ENCODE data around the gene KRT77. TPM values are rescaled to one million over a fixed set of nuclear protein-coding genes. Genes with fewer than 3 reads are reported as not detected.

Gene KRT77
- polyA plus RNA-seq, 4 donors, result 0.01 to 0.86 TPM; not detected in 2

DNA sequence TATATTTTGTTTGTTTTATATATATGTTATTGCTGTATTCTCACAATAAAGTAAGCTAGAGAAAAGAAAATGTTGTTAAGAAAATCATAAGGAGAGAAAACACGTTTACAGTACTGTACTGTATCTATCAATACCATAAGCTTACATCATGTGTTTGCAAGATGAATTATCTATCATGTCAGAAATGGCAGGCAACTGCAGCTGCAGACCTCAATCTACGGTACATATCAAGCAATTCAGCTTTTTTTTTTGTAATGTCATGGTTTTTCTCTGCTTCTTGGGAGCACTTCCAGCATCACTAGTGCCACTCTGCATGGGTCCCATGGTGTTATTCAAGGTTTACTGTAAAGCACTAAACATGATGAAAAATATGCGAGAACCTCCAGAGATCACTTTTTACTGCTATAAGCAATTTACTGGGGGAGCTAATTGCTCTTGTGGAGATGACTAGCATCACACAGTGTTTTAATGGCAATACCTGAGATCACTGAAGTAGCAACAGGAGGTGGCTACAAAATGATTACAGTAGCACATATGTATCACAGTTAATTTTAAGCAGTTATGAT is 42.3 kb downstream of the KRT77 start:
- FAIRE-seq, result no peak
- WGBS, 3 donors, result 80 to 81% (median 81%) methylated on average over 3 of the region's 3 CpGs

DNA sequence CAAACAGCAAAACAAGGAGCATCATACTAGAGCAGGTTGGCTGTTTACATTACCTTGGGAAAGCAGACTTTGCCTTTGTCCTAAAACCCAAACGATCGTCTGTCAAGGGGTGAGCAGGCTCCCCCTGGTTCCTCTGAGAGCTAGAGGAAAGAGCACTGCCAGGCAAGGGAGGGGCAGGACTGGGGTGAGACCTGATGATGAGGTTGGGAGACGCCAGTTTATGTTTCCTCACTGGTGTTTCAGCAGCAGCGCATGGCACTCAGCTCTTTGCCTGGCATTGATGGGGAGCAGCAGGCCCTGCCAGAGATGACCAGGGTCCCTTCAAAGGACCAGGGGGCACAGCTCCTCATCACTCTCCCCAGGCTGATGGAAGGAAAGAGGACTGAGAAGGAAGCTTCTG is 43.4 kb downstream of the KRT77 start:
- H3K9me3 ChIP-seq (ENCODE audit: control insufficient read depth in 2 of 2, insufficient read depth in 1 of 2, low read depth in 1 of 2, low read length in 1 of 2), result no peaks in the 10 kb centered on the region
- no peaks in the 10 kb centered on the region for H3K27me3 ChIP-seq (ENCODE audit: control insufficient read depth in 3 of 3, insufficient read depth in 3 of 3, low read length in 3 of 3)
- WGBS, 3 donors, result 48 to 58% (median 50%) methylated on average over 4 of the region's 4 CpGs
- no peak overlapping the region for H3K27ac ChIP-seq (ENCODE audit: low read depth in 1 of 3, low read length in 2 of 3)
- DNase-seq, result no peak
- FAIRE-seq, result no peak
- no peaks in the 10 kb centered on the region for H3K36me3 ChIP-seq (ENCODE audit: control insufficient read depth in 3 of 3, insufficient read depth in 2 of 3, low read depth in 1 of 3, low read length in 3 of 3)
- no peak overlapping the region for H3K4me3 ChIP-seq (ENCODE audit: low read depth in 1 of 3, low read length in 3 of 3)
- H3K4me1 ChIP-seq (ENCODE audit: control insufficient read depth in 3 of 3, insufficient read depth in 2 of 3, low read depth in 1 of 3, low read length in 2 of 3), result peaks cover 0 to 42% (median 20%) of the 10 kb centered on the region in 3 donors

More for the DNA sequence above, 42.3 kb downstream of the KRT77 start:
- no peak for DNase-seq
- no peak overlapping the region for H3K4me3 ChIP-seq (ENCODE audit: low read depth in 1 of 3, low read length in 3 of 3)
- no peaks in the 10 kb centered on the region for H3K36me3 ChIP-seq (ENCODE audit: control insufficient read depth in 3 of 3, insufficient read depth in 2 of 3, low read depth in 1 of 3, low read length in 3 of 3)
- peaks cover 0 to 35% (median 15%) of the 10 kb centered on the region in 3 donors for H3K4me1 ChIP-seq (ENCODE audit: control insufficient read depth in 3 of 3, insufficient read depth in 2 of 3, low read depth in 1 of 3, low read length in 2 of 3)
- H3K27ac ChIP-seq (ENCODE audit: low read depth in 1 of 3, low read length in 2 of 3), result no peak overlapping the region
- H3K27me3 ChIP-seq (ENCODE audit: control insufficient read depth in 3 of 3, insufficient read depth in 3 of 3, low read length in 3 of 3), result no peaks in the 10 kb centered on the region
- H3K9me3 ChIP-seq (ENCODE audit: control insufficient read depth in 2 of 2, insufficient read depth in 1 of 2, low read depth in 1 of 2, low read length in 1 of 2), result no peaks in the 10 kb centered on the region

GRCh38 chr12:52659395-52659794 is 43.9 kb downstream of the KRT77 start:
- H3K4me3 ChIP-seq (ENCODE audit: low read depth in 1 of 3, low read length in 3 of 3), result no peak overlapping the region
- no peaks in the 10 kb centered on the region for H3K27me3 ChIP-seq (ENCODE audit: control insufficient read depth in 3 of 3, insufficient read depth in 3 of 3, low read length in 3 of 3)
- H3K27ac ChIP-seq (ENCODE audit: low read depth in 1 of 3, low read length in 2 of 3), result no peak overlapping the region
- WGBS, 3 donors, result 37 to 53% (median 46%) methylated on average over 7 of the region's 7 CpGs
- peaks cover 0 to 42% (median 20%) of the 10 kb centered on the region in 3 donors for H3K4me1 ChIP-seq (ENCODE audit: control insufficient read depth in 3 of 3, insufficient read depth in 2 of 3, low read depth in 1 of 3, low read length in 2 of 3)
- DNase-seq, result no peak
- FAIRE-seq, result no peak
- no peaks in the 10 kb centered on the region for H3K36me3 ChIP-seq (ENCODE audit: control insufficient read depth in 3 of 3, insufficient read depth in 2 of 3, low read depth in 1 of 3, low read length in 3 of 3)
- no peaks in the 10 kb centered on the region for H3K9me3 ChIP-seq (ENCODE audit: control insufficient read depth in 2 of 2, insufficient read depth in 1 of 2, low read depth in 1 of 2, low read length in 1 of 2)

- Histone ChIP-seq H3K27me3 (ENCODE audit: control insufficient read depth in 3 of 3, insufficient read depth in 3 of 3, low read length in 3 of 3) (no peaks in the 10 kb centered on the region), H3K27ac (ENCODE audit: low read depth in 1 of 3, low read length in 2 of 3) (no peak overlapping the region), H3K4me3 (ENCODE audit: low read depth in 1 of 3, low read length in 3 of 3) (no peak overlapping the region), H3K4me1 (ENCODE audit: control insufficient read depth in 3 of 3, insufficient read depth in 2 of 3, low read depth in 1 of 3, low read length in 2 of 3) (peaks cover 0 to 42% (median 20%) of the 10 kb centered on the region in 3 donors), H3K9me3 (ENCODE audit: control insufficient read depth in 2 of 2, insufficient read depth in 1 of 2, low read depth in 1 of 2, low read length in 1 of 2) (no peaks in the 10 kb centered on the region), H3K36me3 (ENCODE audit: control insufficient read depth in 3 of 3, insufficient read depth in 2 of 3, low read depth in 1 of 3, low read length in 3 of 3) (no peaks in the 10 kb centered on the region)
- 69 to 83% (median 70%) methylated on average over 4 of the region's 4 CpGs for WGBS, 3 donors
- FAIRE-seq (no peak), DNase-seq (no peak)
These were observed 45.1 kb downstream of the KRT77 start for GRCh38 chr12:52658196-52658595.

- Histone ChIP-seq H3K9me3 (ENCODE audit: control insufficient read depth in 2 of 2, insufficient read depth in 1 of 2, low read depth in 1 of 2, low read length in 1 of 2) (no peaks in the 10 kb centered on the region), H3K27ac (ENCODE audit: low read depth in 1 of 3, low read length in 2 of 3) (peak overlapping the region; percentile 43 to 65 (median 60)), H3K36me3 (ENCODE audit: control insufficient read depth in 3 of 3, insufficient read depth in 2 of 3, low read depth in 1 of 3, low read length in 3 of 3) (no peaks in the 10 kb centered on the region), H3K27me3 (ENCODE audit: control insufficient read depth in 3 of 3, insufficient read depth in 3 of 3, low read length in 3 of 3) (no peaks in the 10 kb centered on the region), H3K4me3 (ENCODE audit: low read depth in 1 of 3, low read length in 3 of 3) (no peak overlapping the region), H3K4me1 (ENCODE audit: control insufficient read depth in 3 of 3, insufficient read depth in 2 of 3, low read depth in 1 of 3, low read length in 2 of 3) (peaks cover 0 to 35% (median 20%) of the 10 kb centered on the region in 3 donors)
- peak; percentile 57 for FAIRE-seq
- WGBS, 3 donors, result 56 to 82% (median 57%) methylated on average over 6 of the region's 6 CpGs
- DNase-seq, result peak; percentile 49 to 89
These were observed 45.9 kb downstream of the KRT77 start for GRCh38 chr12:52657250-52657902.

- Histone ChIP-seq H3K4me1 (ENCODE audit: control insufficient read depth in 3 of 3, insufficient read depth in 2 of 3, low read depth in 1 of 3, low read length in 2 of 3) (peaks cover 0 to 28% (median 20%) of the 10 kb centered on the region in 3 donors), H3K27ac (ENCODE audit: low read depth in 1 of 3, low read length in 2 of 3) (peak overlapping the region; percentile 32 to 60 (median 37)), H3K9me3 (ENCODE audit: control insufficient read depth in 2 of 2, insufficient read depth in 1 of 2, low read depth in 1 of 2, low read length in 1 of 2) (peaks cover 0 to 6% of the 10 kb centered on the region in 2 donors), H3K27me3 (ENCODE audit: control insufficient read depth in 3 of 3, insufficient read depth in 3 of 3, low read length in 3 of 3) (no peaks in the 10 kb centered on the region), H3K4me3 (ENCODE audit: low read depth in 1 of 3, low read length in 3 of 3) (no peak overlapping the region), H3K36me3 (ENCODE audit: control insufficient read depth in 3 of 3, insufficient read depth in 2 of 3, low read depth in 1 of 3, low read length in 3 of 3) (no peaks in the 10 kb centered on the region)
- FAIRE-seq, result no peak
- DNase-seq, result peak in 1 of 2 donors; percentile 53
- WGBS, 3 donors, result 33 to 62% (median 46%) methylated on average over 4 of the region's 4 CpGs
These were observed 46.7 kb downstream of the KRT77 start for GRCh38 chr12:52656616-52657015.

GRCh38 chr12:52655720-52656124 is 47.6 kb downstream of the KRT77 start:
- Histone ChIP-seq H3K9me3 (ENCODE audit: control insufficient read depth in 2 of 2, insufficient read depth in 1 of 2, low read depth in 1 of 2, low read length in 1 of 2) (peaks cover 0 to 7% of the 10 kb centered on the region in 2 donors), H3K4me3 (ENCODE audit: low read depth in 1 of 3, low read length in 3 of 3) (no peak overlapping the region), H3K36me3 (ENCODE audit: control insufficient read depth in 3 of 3, insufficient read depth in 2 of 3, low read depth in 1 of 3, low read length in 3 of 3) (no peaks in the 10 kb centered on the region), H3K27ac (ENCODE audit: low read depth in 1 of 3, low read length in 2 of 3) (peak overlapping the region in 1 of 3 donors; percentile 27), H3K4me1 (ENCODE audit: control insufficient read depth in 3 of 3, insufficient read depth in 2 of 3, low read depth in 1 of 3, low read length in 2 of 3) (peaks cover 0 to 27% (median 20%) of the 10 kb centered on the region in 3 donors), H3K27me3 (ENCODE audit: control insufficient read depth in 3 of 3, insufficient read depth in 3 of 3, low read length in 3 of 3) (no peaks in the 10 kb centered on the region)
- FAIRE-seq (no peak), DNase-seq (peak in 1 of 2 donors; percentile 14)
- WGBS, 3 donors, result 17 to 52% (median 30%) methylated on average over 8 of the region's 8 CpGs

DNA sequence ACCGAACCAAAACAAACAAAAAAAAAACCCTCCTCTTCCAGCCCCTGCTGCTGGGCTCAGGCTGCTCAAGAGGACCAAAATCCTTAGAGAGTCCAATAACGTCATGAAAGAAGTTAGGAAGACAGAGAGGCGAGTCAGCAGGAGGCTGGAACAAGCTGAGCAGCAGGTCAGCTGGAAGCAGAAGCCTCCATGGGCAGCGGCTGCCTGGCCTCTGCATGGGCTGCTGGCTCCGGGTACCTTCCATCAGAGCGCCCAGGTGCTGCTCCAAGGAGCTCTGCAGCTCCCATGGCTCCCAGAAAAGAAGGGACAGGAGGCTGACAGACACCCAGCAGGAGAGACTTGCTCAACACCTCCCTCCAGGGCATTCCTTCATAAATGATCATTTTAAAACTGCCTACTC is 48.1 kb downstream of the KRT77 start:
- Histone ChIP-seq H3K27me3 (ENCODE audit: control insufficient read depth in 3 of 3, insufficient read depth in 3 of 3, low read length in 3 of 3) (no peaks in the 10 kb centered on the region), H3K36me3 (ENCODE audit: control insufficient read depth in 3 of 3, insufficient read depth in 2 of 3, low read depth in 1 of 3, low read length in 3 of 3) (no peaks in the 10 kb centered on the region), H3K9me3 (ENCODE audit: control insufficient read depth in 2 of 2, insufficient read depth in 1 of 2, low read depth in 1 of 2, low read length in 1 of 2) (peaks cover 0 to 7% of the 10 kb centered on the region in 2 donors), H3K4me3 (ENCODE audit: low read depth in 1 of 3, low read length in 3 of 3) (no peak overlapping the region), H3K4me1 (ENCODE audit: control insufficient read depth in 3 of 3, insufficient read depth in 2 of 3, low read depth in 1 of 3, low read length in 2 of 3) (peaks cover 0 to 27% (median 20%) of the 10 kb centered on the region in 3 donors), H3K27ac (ENCODE audit: low read depth in 1 of 3, low read length in 2 of 3) (peak overlapping the region in 1 of 3 donors; percentile 27)
- no peak for DNase-seq
- FAIRE-seq, result no peak
- WGBS, 3 donors, result 36 to 55% (median 37%) methylated on average over 6 of the region's 6 CpGs

Measured in small intestine (tissue), 7 donors.